Aorta (tissue), 5 donors: ENCODE data around the gene LUZP2. TPM values are rescaled to one million over a fixed set of nuclear protein-coding genes. Genes with fewer than 3 reads are reported as not detected.

ENCODE experiments used
- ATAC-seq: fragments of 200-7000 bp; cut with Tn5 transposase; one replicate; pipeline ENCODE4 v1.9.1; 2022; ENCODE audit warnings: moderate library complexity; ENCODE audit not compliant: low FRiP score
- DNase-seq, 2 donors: peaks; one replicate each; pipeline ENCODE4 v3.0.0-alpha.2; 2020
- H3K27ac ChIP-seq, 2 donors: one replicate each; pipeline ENCODE4 v1.5.1; 2013; ENCODE audit warnings: low read length in 2 of 2, mild to moderate bottlenecking in 2 of 2, moderate library complexity in 2 of 2, control low read depth in 1 of 2, inconsistent platforms in 1 of 2, low read depth in 1 of 2
- H3K27me3 ChIP-seq, 2 donors: one replicate each; pipeline ENCODE4 v1.6.1; 2013; ENCODE audit warnings: control low read depth in 1 of 2, low read length in 1 of 2, mild to moderate bottlenecking in 1 of 2, moderate library complexity in 1 of 2; ENCODE audit not compliant: insufficient read depth in 2 of 2, control insufficient read depth in 1 of 2
- H3K36me3 ChIP-seq, 2 donors: one replicate each; pipeline ENCODE4 v1.6.1; 2013; ENCODE audit warnings: control low read depth in 1 of 2, low read length in 1 of 2, mild to moderate bottlenecking in 1 of 2; ENCODE audit not compliant: insufficient read depth in 2 of 2, control insufficient read depth in 1 of 2
- H3K4me1 ChIP-seq, 2 donors: one replicate each; pipeline ENCODE4 v1.6.1; 2013; ENCODE audit warnings: low read length in 2 of 2, control low read depth in 1 of 2, mild to moderate bottlenecking in 1 of 2, moderate library complexity in 1 of 2; ENCODE audit not compliant: insufficient read depth in 2 of 2, control insufficient read depth in 1 of 2
- H3K4me3 ChIP-seq, 2 donors: one replicate each; pipeline ENCODE4 v1.5.1; 2013; ENCODE audit warnings: low read length in 2 of 2, control low read depth in 1 of 2, mild to moderate bottlenecking in 1 of 2
- H3K9me3 ChIP-seq: one replicate; pipeline ENCODE4 v1.6.1; 2013; ENCODE audit warnings: mild to moderate bottlenecking, low read length; ENCODE audit not compliant: control insufficient read depth
- WGBS, 2 donors: extraction: QIAGEN DNeasy Blood & Tissue Kit; methylation state at CpG; one replicate each; pipeline ENCODE4 v1.1.7; 2013; 5-methylcytosine and 5-hydroxymethylcytosine counted together
- intact Hi-C, 2 donors: fragments of 100-400 bp; cut with DNase I; formaldehyde crosslinking; loops; one replicate each; pipeline versions ENCODE4 v1.14.2 to v1.15.0; 2022
- polyA plus RNA-seq, 2 donors: library from polyadenylated mRNA; stranded (reverse); fragments of 200-250 nt; gene quantifications; one replicate each; pipeline ENCODE4 v1.2.3, GENCODE V29; 2013
- total RNA-seq, 2 donors: library from RNA; stranded (reverse); fragmentation: NEBNext Ultra II Directional; extraction: Animal tissue kit (Norgen Biotek cat#: 25700); gene quantifications; one replicate each; pipeline ENCODE4 v1.2.1, GENCODE V29; 2021
- donor health status: healthy with polysubstance abuse.
- donor health status: Bipolar disorder and iron deficiency.
- donor health status: DM: no; HTN: no; CAD: no.
- donor health status: DM: no; HTN: no; CAD: no.
- donor health status: DM: yes; HTN: yes; CAD: no.

The LUZP2 gene
- total and polyA plus RNA-seq, 4 donors: 0.15 to 0.50 TPM; not detected in 2

GRCh38 chr11:24819006-24819405 lies 322.2 kb downstream of the LUZP2 start:
- DNase-seq (no peak), ATAC-seq (no peak)
- Histone ChIP-seq H3K9me3 (no peaks in the 10 kb centered on the region), H3K36me3 (no peaks in the 10 kb centered on the region), H3K4me3 (no peak overlapping the region), H3K27ac (no peak overlapping the region), H3K27me3 (no peaks in the 10 kb centered on the region), H3K4me1 (no peaks in the 10 kb centered on the region)
- intact Hi-C loops: no loop called here
- 23 to 27% methylated on average over 4 of the region's 4 CpGs for WGBS, 2 donors

- Histone ChIP-seq H3K4me1 (no peaks in the 10 kb centered on the region), H3K27ac (no peak overlapping the region), H3K27me3 (no peaks in the 10 kb centered on the region), H3K4me3 (no peak overlapping the region), H3K36me3 (no peaks in the 10 kb centered on the region), H3K9me3 (no peaks in the 10 kb centered on the region)
- intact Hi-C loops: no loop called here
- ATAC-seq: no peak
- WGBS, 2 donors: 41 to 58% methylated on average over 4 of the region's 4 CpGs
- no peak for DNase-seq
Observed at GRCh38 chr11:24819863-24820434, 323.1 kb downstream of the LUZP2 start.

DNA sequence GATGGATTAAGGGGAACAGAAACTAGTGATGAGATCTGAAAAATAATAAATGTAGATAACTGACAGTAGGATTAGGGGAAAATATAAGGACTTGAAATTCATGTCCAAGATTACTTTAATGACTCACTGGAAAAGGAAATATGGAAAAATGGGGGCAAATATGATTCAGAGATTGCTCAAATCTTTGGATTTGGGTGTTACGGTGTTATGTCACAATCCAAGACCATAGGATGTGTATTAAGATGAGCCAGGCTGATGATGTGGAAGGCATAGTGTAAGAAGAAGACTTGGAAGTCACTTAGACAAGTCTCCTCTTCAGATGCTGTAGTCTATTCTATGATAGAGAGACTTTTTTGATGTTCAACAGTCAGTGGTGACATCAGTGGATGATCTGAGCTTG lies 323.7 kb downstream of the LUZP2 start:
- H3K27ac ChIP-seq: no peak overlapping the region
- no peaks in the 10 kb centered on the region for H3K27me3 ChIP-seq
- H3K36me3 ChIP-seq: no peaks in the 10 kb centered on the region
- WGBS, 2 donors: 78 to 88% methylated on average over 1 of the region's 1 CpG
- no peaks in the 10 kb centered on the region for H3K4me1 ChIP-seq
- DNase-seq: no peak
- intact Hi-C loops: no loop called here
- ATAC-seq: no peak
- H3K4me3 ChIP-seq: no peak overlapping the region
- H3K9me3 ChIP-seq: no peaks in the 10 kb centered on the region

GRCh38 chr11:24828938-24829605 lies 332.2 kb downstream of the LUZP2 start:
- WGBS, 2 donors: 19 to 20% methylated on average over 2 of the region's 2 CpGs
- H3K9me3 ChIP-seq: no peaks in the 10 kb centered on the region
- intact Hi-C loops: no loop called here
- H3K36me3 ChIP-seq: no peaks in the 10 kb centered on the region
- no peak overlapping the region for H3K4me3 ChIP-seq
- no peak overlapping the region for H3K27ac ChIP-seq
- no peak for DNase-seq
- H3K27me3 ChIP-seq: no peaks in the 10 kb centered on the region
- H3K4me1 ChIP-seq: no peaks in the 10 kb centered on the region
- ATAC-seq: no peak

DNA sequence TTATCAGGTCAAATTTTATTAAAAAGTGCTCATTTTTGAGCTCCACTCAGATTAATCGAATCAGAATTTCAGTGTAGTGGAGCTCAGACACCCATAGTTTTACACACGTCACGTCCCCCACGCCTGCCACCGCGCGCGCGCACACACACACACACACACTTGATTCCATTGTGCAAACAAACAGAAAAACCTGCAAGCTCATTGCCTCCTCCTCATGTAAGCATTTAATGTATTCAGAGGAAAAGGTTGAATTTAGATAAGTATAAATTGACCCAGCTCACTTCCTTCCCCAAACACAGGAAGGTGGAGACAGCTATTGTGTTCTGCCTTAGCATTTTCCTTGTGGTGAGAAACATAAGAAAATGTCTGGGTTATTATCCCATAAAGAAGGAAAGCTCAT lies 336.7 kb downstream of the LUZP2 start:
- ATAC-seq: no peak
- Histone ChIP-seq H3K27ac (no peak overlapping the region), H3K9me3 (no peaks in the 10 kb centered on the region), H3K27me3 (no peaks in the 10 kb centered on the region), H3K4me3 (no peak overlapping the region), H3K4me1 (no peaks in the 10 kb centered on the region), H3K36me3 (no peaks in the 10 kb centered on the region)
- no peak for DNase-seq
- 67 to 70% methylated on average over 9 of the region's 9 CpGs for WGBS, 2 donors
- intact Hi-C loops: no loop called here

DNA sequence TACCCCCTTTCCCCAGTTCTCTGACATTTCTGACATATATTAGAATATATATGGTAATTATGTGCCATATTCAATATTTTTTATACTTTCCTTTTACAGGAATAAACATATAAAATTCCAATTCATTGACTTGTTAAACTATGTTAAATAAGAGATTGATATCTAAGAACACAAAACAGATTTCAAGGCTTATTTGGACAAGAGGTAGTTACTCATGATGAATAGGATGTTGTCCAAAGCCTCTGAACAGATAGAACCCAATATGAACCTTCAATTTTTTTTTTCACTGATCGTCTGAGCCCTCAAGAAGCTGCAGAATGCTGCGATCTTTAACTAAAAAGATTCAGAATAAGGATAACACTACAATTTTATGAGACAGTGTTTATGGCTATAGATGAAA lies 340.3 kb downstream of the LUZP2 start:
- H3K4me1 ChIP-seq: no peaks in the 10 kb centered on the region
- DNase-seq (no peak), ATAC-seq (no peak)
- no peaks in the 10 kb centered on the region for H3K9me3 ChIP-seq
- intact Hi-C loops: no loop called here
- H3K36me3 ChIP-seq: no peaks in the 10 kb centered on the region
- no peaks in the 10 kb centered on the region for H3K27me3 ChIP-seq
- no peak overlapping the region for H3K4me3 ChIP-seq
- WGBS, 2 donors: 76 to 77% methylated on average over 2 of the region's 2 CpGs
- H3K27ac ChIP-seq: no peak overlapping the region

GRCh38 chr11:24842308-24842707 lies 345.5 kb downstream of the LUZP2 start:
- WGBS, 2 donors: 78 to 84% methylated on average over 2 of the region's 2 CpGs
- ATAC-seq: no peak

DNA sequence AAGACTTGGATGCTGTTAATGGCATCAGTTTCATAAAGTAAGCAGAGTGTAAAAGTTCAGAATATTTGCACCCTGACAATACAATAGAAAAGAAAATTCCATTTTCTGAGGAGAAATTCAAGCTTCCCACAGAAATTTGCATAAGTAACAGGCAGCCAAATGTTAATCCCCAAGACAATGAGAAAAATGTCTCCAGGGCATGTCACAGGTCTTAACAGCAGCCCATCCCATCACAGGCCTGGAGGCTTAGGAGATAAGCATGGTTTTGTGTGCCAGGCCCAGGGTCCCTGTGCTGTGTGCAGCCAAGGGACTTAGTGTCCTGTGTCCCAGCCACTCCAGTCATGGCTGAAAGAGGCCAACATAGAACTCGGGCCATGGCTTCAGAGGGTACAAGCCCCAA lies 347.6 kb downstream of the LUZP2 start:
- Histone ChIP-seq H3K36me3 (no peaks in the 10 kb centered on the region), H3K27me3 (no peaks in the 10 kb centered on the region), H3K4me3 (no peak overlapping the region), H3K4me1 (no peaks in the 10 kb centered on the region), H3K27ac (no peak overlapping the region), H3K9me3 (no peaks in the 10 kb centered on the region)
- DNase-seq (no peak), ATAC-seq (no peak)
- WGBS, 2 donors: 86 to 90% methylated on average over 1 of the region's 1 CpG
- intact Hi-C loops: no loop called here

More at GRCh38 chr11:24842308-24842707, 345.5 kb downstream of the LUZP2 start:
- no peaks in the 10 kb centered on the region for H3K27me3 ChIP-seq
- H3K9me3 ChIP-seq: no peaks in the 10 kb centered on the region
- no peaks in the 10 kb centered on the region for H3K4me1 ChIP-seq
- H3K27ac ChIP-seq: no peak overlapping the region
- no peaks in the 10 kb centered on the region for H3K36me3 ChIP-seq
- DNase-seq: no peak
- no peak overlapping the region for H3K4me3 ChIP-seq
- intact Hi-C loops: no loop called here

DNA sequence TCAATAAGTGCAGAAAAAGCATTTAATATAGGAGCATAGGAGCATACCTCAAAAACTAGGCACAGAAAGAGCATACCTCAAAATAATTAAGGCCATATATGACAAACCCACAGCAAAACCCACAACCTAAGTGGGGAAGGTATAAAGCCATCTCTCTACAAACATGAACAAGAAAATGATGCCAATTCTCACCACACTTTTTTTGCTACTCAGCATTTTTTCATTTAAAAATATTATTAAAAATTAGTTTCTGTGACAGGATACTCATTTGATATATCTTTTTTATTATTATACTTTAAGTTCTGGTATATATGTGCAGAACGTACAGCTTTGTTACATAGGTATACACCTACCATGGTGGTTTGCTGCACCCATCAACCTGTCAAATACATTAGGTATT lies 352.0 kb downstream of the LUZP2 start:
- H3K9me3 ChIP-seq: no peaks in the 10 kb centered on the region
- H3K36me3 ChIP-seq: no peaks in the 10 kb centered on the region
- ATAC-seq (no peak), DNase-seq (no peak)
- H3K27me3 ChIP-seq: no peaks in the 10 kb centered on the region
- no peaks in the 10 kb centered on the region for H3K4me1 ChIP-seq
- H3K27ac ChIP-seq: no peak overlapping the region
- no peak overlapping the region for H3K4me3 ChIP-seq
- intact Hi-C loops: no loop called here
- 88 to 92% methylated on average over 1 of the region's 1 CpG for WGBS, 2 donors
